PC-3 (cell line): ENCODE results near the gene CSRP3. TPM values are rescaled to one million over a fixed set of nuclear protein-coding genes. Genes with fewer than 3 reads are reported as not detected.

ENCODE experiments used
- ATAC-seq: fragments of 200-7000 bp; cut with Tn5 transposase; 2 replicates; pipeline ENCODE4 v1.9.1; 2020; ENCODE audit warnings: mild to moderate bottlenecking, moderate library complexity
- BruUV-seq: library from RNA; stranded (reverse); fragments of 400-500 nt; replicated peaks from 2 replicates; lab custom pipeline; 2021; lab: Mats Ljungman, UMichigan
- CTCF ChIA-PET: fragments of 300-600 bp; sonication (Branson Sonifier 250); formaldehyde crosslinking; loops from one replicate; lab custom pipeline; 2022; ENCODE audit warnings: antibody characterized with exemption; lab: Charles Lee
- POLR2A ChIA-PET: fragments of 300-600 bp; sonication (Branson Sonifier 250); formaldehyde crosslinking; loops from one replicate; lab custom pipeline; 2022; ENCODE audit warnings: antibody characterized with exemption; ENCODE audit not compliant: unreplicated experiment; lab: Charles Lee
- DNase-seq: peaks from one replicate; pipeline ENCODE4 v3.0.0-alpha.2; 2015
- H2AFZ ChIP-seq: fragments of 300-600 bp; sonication (generic); 2 replicates; pipeline ENCODE4 v1.6.0; 2016; ENCODE audit warnings: antibody characterized with exemption, low read length
- H3F3A ChIP-seq: fragments of 300-600 bp; sonication (generic); one replicate; pipeline ENCODE4 v1.6.0; 2017; ENCODE audit warnings: antibody characterized with exemption, low read length, control low read depth, mild to moderate bottlenecking; ENCODE audit not compliant: unreplicated experiment
- H3K27ac ChIP-seq: fragments of 300-600 bp; sonication (generic); 2 replicates; pipeline ENCODE4 v1.5.1; 2016; ENCODE audit warnings: mild to moderate bottlenecking, low read length
- H3K27me3 ChIP-seq: fragments of 300-600 bp; sonication (generic); 2 replicates; pipeline ENCODE4 v1.6.1; 2016; ENCODE audit warnings: low read length, mixed read lengths
- H3K36me3 ChIP-seq: fragments of 300-600 bp; sonication (generic); 2 replicates; pipeline ENCODE4 v1.6.1; 2016; ENCODE audit warnings: low read depth, mixed run types, low read length, mixed read lengths
- H3K4me1 ChIP-seq: fragments of 300-600 bp; sonication (generic); 2 replicates; pipeline ENCODE4 v1.5.1; 2016; ENCODE audit warnings: low read length; ENCODE audit not compliant: insufficient read depth
- H3K4me2 ChIP-seq: fragments of 300-600 bp; sonication (generic); 2 replicates; pipeline ENCODE4 v1.6.0; 2016; ENCODE audit warnings: low read length
- H3K4me3 ChIP-seq: fragments of 300-600 bp; sonication (generic); 2 replicates; pipeline ENCODE4 v1.5.1; 2016; ENCODE audit warnings: mild to moderate bottlenecking, low read length, mixed read lengths
- H3K79me2 ChIP-seq: fragments of 300-600 bp; sonication (generic); 2 replicates; pipeline ENCODE4 v1.6.1; 2017; ENCODE audit warnings: low read length, mixed read lengths
- H3K9ac ChIP-seq: fragments of 300-600 bp; sonication (generic); 2 replicates; pipeline ENCODE4 v1.6.0; 2016; ENCODE audit warnings: mild to moderate bottlenecking, low read length
- H3K9me2 ChIP-seq: fragments of 300-600 bp; sonication (generic); replicated peaks from 2 replicates; pipeline ENCODE4 v1.6.1; 2016; ENCODE audit warnings: mixed run types, low read length, mixed read lengths
- H3K9me3 ChIP-seq: fragments of 300-600 bp; sonication (generic); 2 replicates; pipeline ENCODE4 v1.6.1; 2016; ENCODE audit warnings: low read length, mixed read lengths
- H4K20me1 ChIP-seq: fragments of 300-600 bp; sonication (generic); 2 replicates; pipeline ENCODE4 v1.6.1; 2016; ENCODE audit warnings: low read length, mixed read lengths
- CTCF ChIP-seq: fragments of 300-600 bp; sonication (generic); conservative IDR thresholded peaks from 2 replicates; pipeline ENCODE4 v1.5.1; 2017; ENCODE audit warnings: antibody characterized with exemption, low read depth, mild to moderate bottlenecking, low read length
- EZH2 ChIP-seq: fragments of 300-600 bp; sonication (generic); IDR thresholded peaks from one replicate; pipeline ENCODE4 v1.6.1; 2017; ENCODE audit warnings: antibody characterized with exemption, mild to moderate bottlenecking, low read length; ENCODE audit not compliant: unreplicated experiment
- EZH2phosphoT487 ChIP-seq: fragments of 300-600 bp; sonication (generic); IDR thresholded peaks from 2 replicates; pipeline ENCODE4 v1.6.1; 2018; ENCODE audit warnings: mild to moderate bottlenecking, antibody characterized with exemption, low read length, borderline replicate concordance
- intact Hi-C: fragments of 100-400 bp; cut with micrococcal nuclease; formaldehyde crosslinking; loops from 2 replicates; pipeline ENCODE4 v1.9.0; 2023
- total RNA-seq: library from RNA; depleted of rRNA; stranded (reverse); fragments of >200 nt; gene quantifications from 2 replicates; pipeline ENCODE4 v1.2.3, GENCODE V29; 2014; rRNA removed

Gene CSRP3
- total RNA-seq, 1 experiment from 2014 or later: not detected

DNA sequence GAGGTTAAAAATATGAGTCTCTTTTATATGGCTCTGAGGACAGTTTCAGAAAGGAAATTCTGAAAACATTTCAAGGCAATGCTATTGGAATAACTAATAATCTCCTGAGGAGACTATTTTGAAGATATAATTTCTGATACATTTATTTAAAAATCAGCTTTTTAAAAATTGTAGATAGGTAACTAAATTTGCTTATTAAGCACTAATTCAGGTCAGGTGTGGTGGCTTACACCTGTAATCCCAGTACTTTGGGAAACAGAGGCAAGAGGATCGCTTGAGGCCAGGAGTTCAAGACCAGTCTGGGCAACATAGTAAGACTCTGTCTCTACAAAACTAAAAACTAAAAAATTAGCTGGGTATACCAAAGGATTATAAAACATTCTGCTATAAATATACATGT lies 67.8 kb downstream of the CSRP3 start:
- H3K9ac ChIP-seq: no peak overlapping the region
- no TSS peak for BruUV-seq
- H3K27me3 ChIP-seq: no peaks in the 10 kb centered on the region
- intact Hi-C loops: no loop called here
- TF ChIP-seq CTCF (no peak), EZH2 (no peak), EZH2phosphoT487 (no peak)
- DNase-seq (no peak), ATAC-seq (no peak)
- H3K27ac ChIP-seq: no peak overlapping the region
- peaks cover 16% of the 10 kb centered on the region; the same call in 1 of the 2 replicates for H3K79me2 ChIP-seq
- H3K4me1 ChIP-seq: no peaks in the 10 kb centered on the region
- no peak overlapping the region for H3K4me2 ChIP-seq
- ChIA-PET CTCF (no interaction called here), POLR2A (no interaction called here)
- no peaks in the 10 kb centered on the region for H3K9me3 ChIP-seq
- peaks cover 4% of the 10 kb centered on the region for H3K36me3 ChIP-seq
- H2AFZ ChIP-seq: no peak overlapping the region
- no peaks in the 10 kb centered on the region for H4K20me1 ChIP-seq
- H3K4me3 ChIP-seq: no peak overlapping the region
- no peaks in the 10 kb centered on the region for H3K9me2 ChIP-seq
- H3F3A ChIP-seq: no peaks in the 10 kb centered on the region

Other genes starting within 250 kb of the CSRP3 start
- not detected in 2 replicates for gene MRGPRX2, start 141.3 kb downstream of the CSRP3 start, total RNA-seq
- 13.5 and 21.2 TPM in 2 replicates for gene ZDHHC13, start 84.8 kb downstream of the CSRP3 start, total RNA-seq
- 11.9 and 12.3 TPM in 2 replicates for gene E2F8, start 39.0 kb upstream of the CSRP3 start, total RNA-seq